ENCODE data around the gene HAGH.

The HAGH gene

DNA sequence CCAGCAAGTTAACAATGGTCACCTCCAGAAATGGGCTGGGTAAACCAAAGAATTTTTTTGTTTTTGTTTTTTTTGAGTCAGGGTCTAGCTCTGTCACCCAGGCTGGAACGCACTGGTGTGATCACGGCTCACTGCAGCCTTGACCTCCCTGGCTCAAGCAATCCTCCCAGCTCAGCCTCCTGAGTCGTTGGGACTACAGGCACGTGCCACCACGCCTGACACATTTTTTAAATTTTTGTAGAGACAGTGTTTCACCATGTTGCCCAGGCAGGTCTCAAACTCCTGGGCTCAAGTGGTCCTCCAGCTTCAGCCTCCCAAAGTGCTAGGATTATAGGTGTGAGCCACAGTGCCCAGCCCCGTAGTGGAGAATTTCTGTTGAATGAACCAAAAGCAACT lies 46.0 kb downstream of the HAGH start:
- TF ChIP-seq, protein P1, sequence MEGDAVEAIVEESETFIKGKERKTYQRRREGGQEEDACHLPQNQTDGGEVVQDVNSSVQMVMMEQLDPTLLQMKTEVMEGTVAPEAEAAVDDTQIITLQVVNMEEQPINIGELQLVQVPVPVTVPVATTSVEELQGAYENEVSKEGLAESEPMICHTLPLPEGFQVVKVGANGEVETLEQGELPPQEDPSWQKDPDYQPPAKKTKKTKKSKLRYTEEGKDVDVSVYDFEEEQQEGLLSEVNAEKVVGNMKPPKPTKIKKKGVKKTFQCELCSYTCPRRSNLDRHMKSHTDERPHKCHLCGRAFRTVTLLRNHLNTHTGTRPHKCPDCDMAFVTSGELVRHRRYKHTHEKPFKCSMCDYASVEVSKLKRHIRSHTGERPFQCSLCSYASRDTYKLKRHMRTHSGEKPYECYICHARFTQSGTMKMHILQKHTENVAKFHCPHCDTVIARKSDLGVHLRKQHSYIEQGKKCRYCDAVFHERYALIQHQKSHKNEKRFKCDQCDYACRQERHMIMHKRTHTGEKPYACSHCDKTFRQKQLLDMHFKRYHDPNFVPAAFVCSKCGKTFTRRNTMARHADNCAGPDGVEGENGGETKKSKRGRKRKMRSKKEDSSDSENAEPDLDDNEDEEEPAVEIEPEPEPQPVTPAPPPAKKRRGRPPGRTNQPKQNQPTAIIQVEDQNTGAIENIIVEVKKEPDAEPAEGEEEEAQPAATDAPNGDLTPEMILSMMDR (IDR thresholded peaks at IDR 0.05), result no peak
- H3K4me3 ChIP-seq, result peak overlapping the region; percentile 99
- no peak for DNase-seq (ENCODE audit: low spot score)
- H3K27ac ChIP-seq, result no peak overlapping the region

DNA sequence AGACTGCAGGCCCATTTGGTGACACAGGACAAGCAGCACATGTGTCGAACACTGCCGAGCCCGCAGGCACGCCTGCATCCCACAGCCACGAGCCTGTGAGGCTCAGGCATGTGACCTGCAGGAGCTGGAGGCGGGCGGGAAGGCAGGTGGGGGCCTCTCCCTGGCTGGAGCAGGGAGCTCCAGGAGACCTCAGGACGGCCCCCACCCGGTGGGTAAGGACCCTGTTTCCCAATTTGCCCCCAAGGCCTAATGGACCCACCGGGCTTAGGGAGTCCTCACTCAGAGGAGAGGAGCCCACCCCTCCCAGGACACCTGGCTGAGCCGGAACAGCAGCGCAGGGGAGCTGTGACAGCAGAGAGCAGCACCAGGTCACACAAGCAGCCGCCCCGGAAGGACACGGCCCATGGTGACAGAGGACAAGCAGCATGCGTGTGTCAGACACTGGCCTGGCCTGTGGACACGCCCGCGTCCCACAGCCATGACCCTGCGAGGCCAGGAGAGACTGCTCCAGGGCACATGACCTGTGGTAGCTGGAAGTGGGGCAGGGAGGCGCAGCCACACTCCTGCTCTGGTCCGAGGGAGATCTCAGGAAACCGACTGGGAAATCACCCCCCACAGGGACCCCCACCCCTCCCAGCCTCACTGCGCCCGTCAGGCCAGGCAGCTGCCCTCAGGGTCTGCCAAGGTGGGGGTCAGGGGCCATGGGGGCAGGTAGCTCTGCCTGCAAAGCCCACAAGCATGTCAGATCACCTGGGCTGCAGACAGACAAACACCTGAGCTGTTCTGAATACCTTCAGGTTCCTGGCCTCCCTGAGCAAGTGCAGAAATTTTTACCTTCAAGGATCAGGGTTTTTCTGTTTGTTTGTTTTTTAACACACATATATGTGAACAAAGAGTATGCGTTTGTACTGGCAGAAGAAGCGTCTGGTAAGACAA lies 46.6 kb downstream of the HAGH start:
- TF ChIP-seq, protein P1 (IDR thresholded peaks at IDR 0.05), result no peak
- no peak for DNase-seq (ENCODE audit: low spot score)
- Histone ChIP-seq H3K27ac (no peak overlapping the region), H3K4me3 (no peak overlapping the region)

DNA sequence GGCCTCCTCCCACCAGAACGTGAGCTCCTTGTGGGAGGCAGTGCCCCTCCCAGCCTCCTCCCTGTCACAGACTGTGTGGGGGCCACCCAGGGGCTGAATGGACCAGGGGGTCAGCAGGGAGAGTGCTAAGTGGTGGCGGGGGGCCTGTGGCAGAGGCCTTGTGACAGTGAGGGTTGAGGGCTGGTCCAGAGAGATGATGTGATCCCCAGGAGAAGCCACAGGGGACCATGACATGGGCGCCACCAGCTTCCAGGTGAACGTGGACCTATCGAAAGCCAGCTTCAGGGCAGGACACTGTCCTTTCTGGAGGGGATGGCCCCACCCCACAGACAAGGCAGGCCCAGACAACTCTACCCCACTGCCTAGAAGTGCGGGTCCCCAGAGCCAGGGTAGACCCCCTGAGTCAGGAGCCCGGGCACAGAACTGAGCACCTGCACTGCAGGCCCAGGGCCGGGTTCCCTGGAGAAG lies 47.4 kb downstream of the HAGH start:
- TF ChIP-seq, protein P1 (IDR thresholded peaks at IDR 0.05), result no peak
- DNase-seq (ENCODE audit: low spot score), result no peak
- Histone ChIP-seq H3K27ac (no peak overlapping the region), H3K4me3 (no peak overlapping the region)

DNA sequence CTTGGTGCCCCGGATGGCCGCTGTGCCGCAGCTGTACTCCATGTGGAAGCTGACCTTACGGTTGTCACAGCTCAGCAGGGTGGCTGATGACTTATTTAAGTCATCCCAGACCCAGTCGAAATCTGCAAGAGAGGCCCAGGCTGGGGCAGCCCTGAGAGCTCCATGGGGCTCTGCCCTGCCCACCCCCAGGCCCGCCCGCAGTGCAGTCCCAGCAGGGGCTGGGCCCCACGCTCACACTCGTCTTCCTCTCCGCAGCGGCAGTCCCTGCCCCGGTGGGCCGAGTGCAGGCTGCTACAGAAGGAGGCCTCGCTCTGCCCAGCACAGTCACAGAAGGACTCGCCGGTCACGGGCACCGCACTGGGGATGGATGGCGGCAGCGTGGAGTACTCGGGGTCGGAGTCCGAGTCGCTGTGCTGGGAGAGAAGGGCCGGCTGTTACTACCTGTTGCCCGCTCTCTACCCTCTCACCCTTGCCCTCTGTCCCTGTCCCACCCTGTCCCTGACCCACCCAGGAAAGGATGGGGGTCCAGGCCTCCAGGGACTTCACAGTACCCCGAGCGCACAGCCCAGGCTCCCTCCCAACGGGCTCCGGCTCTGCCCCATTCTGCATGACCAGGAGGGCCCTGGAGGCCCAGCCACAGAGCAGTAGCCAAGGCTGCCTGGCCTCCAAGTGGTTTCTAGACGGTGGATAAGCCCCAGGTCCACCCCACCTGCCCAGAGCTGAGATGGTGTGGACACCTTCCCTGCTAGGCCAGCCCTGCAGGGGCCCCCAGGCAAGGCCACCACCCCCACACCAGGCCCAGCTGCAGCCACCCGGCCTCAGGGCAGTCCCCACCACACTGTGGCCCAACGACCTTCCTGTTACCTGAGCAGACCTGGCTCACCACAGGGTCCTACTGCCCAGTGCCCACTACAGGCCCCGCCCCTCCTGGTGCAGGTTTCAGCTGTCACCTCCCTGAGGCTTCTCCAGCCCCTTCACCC lies 48.1 kb downstream of the HAGH start:
- no peak for DNase-seq (ENCODE audit: low spot score)
- TF ChIP-seq, protein P1 (IDR thresholded peaks at IDR 0.05), result no peak
- H3K4me3 ChIP-seq, result no peak overlapping the region
- no peak overlapping the region for H3K27ac ChIP-seq

DNA sequence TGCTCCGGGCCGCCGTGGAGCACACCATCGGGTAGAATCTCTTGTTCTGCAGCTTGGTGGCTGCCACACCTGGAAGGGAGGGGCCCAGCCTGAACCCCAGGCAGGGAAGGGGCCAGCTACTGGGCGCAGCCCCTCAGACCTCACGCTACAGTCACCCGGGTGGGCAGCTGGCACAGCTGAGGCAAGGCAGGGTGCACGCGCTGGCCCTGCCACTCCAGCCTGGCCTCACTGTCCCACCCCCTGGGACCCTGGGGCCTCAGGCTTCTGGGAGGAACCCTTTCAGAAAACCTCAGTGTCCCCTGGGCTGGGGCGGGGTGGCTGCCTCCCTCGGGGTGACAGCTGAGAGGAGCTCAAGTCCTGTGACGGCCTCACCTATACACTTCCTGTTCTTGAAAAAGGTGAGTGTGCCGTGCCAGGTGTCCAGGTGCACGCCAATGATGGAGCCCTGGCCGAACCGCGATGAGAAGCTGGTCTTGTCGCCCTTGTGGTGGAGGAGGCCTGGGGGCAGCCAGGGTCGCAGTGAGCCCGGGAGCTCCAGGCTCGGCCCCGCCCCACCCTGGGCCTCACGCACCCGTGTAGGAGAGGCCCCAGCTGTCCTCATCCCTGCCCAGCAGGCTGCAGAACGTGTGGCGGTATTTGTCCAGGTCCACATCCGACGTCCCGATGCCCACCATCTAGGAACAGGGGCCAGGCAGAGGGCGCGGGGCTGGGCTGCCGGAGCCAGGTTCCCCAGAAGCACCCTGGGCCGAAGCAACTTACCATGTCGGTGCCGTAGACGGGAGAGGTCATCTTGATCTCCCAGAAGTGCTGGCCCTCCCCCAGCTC lies 49.0 kb downstream of the HAGH start:
- no peak overlapping the region for H3K4me3 ChIP-seq

DNA sequence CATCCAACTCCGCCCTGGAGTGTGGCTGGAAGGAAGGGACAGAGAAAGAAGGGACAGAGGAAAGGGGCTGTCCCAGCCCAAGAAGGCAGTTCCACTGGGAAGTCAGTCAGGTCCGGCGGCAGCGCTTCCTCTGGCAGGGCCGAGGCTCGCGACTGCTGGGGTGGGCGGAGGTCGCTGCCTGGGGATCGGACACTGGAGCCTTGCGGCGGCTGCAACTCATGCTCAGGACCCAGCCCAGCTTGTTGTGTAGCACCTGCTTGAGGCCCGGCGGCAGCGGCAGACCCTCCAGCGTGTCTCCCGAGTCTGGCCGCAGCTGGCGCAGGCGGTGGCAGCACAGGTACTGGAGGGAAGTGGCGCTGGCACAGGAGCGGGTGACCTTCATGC lies 49.6 kb downstream of the HAGH start:
- TF ChIP-seq, protein P1 (IDR thresholded peaks at IDR 0.05), result no peak

More for the DNA sequence above, 49.0 kb downstream of the HAGH start:
- no peak for DNase-seq (ENCODE audit: low spot score)
- H3K27ac ChIP-seq, result no peak overlapping the region
- TF ChIP-seq, protein P1 (IDR thresholded peaks at IDR 0.05), result no peak

More for the DNA sequence above, 49.6 kb downstream of the HAGH start:
- DNase-seq (ENCODE audit: low spot score), result no peak
- H3K27ac ChIP-seq, result no peak overlapping the region
- no peak overlapping the region for H3K4me3 ChIP-seq
